GM21447 (cell line): ENCODE data around the gene S100A7.
"Not testable (repeated sequence)": the region's sequence is repeated elsewhere in the genome, so short reads cannot be mapped to it uniquely, and the experiment has no call there.

Source experiments
- ATAC-seq: cut with Tn5 transposase; IDR thresholded peaks from one replicate; pipeline ENCODE4 v1.9.1; 2021; ENCODE audit not compliant: unreplicated experiment

Gene S100A7

DNA sequence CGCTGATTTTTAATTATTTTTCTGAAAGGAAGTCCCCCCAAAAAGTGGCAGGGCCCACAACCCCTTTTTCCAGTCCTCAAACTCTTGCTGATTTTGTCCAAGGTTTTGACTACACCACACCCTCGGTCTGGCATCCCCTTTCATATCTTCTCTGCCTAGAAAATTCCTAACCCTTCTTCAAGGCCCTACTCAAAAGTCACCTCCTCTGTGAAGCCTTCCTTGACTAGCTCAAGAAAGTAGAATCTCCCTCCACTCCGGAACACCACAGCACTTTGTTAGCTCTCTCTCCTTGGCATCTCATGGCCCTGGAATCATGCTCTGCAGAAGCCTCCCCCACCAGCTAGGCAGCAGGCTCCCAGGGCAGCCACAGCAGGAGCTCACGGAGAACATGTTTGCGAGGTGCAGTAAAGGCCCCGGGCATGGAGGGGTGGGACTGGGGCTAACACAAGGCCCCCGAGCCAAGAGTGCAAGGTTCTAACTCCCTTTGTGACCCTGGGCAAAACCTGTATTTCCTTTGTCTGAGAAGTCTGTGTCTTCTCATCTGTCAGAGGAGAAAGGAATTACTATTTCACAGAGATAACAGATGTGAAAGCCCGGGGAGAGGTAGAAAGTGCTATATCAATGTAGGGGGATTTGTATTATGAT, 17.7 kb upstream of the S100A7 start:
- ATAC-seq, result no peak

DNA sequence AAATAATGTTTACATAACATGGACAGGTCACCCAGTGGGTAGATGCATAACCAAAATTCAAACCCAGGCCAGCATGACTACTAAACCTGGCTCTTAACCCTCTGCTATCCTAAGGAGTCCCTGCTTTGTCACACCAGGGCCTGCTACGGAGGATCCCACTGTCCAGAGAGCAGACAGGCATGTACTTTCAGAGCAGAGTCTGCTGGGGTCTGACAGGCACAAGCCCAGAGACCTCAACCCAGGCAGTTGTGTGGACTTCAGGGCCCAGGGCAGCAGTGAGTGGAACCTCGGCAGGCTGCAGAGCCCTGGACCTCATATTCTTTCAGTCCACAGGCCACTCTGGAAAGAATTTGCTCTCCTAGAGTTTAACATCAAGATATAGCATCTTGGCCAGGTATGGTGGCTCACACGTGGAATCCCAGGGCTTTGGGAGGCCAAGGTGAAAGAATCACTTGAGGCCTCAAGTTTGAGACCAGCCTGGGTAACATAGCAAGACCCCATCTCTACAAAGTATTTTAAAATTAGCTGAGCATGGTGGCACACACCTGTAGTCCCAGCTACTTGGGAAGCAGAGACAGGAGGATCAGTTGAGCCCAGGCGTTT, 16.1 kb upstream of the S100A7 start:
- no peak for ATAC-seq

DNA sequence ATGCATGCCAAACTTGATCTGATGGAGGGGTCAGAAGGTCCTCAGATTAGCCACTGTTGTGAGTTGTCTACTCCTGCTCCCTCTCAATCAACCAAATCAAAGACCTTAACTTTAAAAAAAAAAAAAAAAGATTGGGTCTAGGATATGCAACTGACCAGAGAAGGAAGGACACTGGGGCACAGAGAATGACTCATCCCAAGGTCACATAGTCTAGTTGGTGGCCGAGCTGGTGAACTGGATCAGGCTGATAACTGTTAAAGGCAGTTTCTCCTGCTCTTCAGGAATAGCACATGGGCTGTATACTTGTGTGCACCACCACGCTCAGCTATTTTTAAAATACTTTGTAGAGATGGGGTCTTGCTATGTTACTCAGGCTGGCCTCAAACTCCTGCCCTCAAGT, 14.8 kb upstream of the S100A7 start:
- no peak for ATAC-seq

DNA sequence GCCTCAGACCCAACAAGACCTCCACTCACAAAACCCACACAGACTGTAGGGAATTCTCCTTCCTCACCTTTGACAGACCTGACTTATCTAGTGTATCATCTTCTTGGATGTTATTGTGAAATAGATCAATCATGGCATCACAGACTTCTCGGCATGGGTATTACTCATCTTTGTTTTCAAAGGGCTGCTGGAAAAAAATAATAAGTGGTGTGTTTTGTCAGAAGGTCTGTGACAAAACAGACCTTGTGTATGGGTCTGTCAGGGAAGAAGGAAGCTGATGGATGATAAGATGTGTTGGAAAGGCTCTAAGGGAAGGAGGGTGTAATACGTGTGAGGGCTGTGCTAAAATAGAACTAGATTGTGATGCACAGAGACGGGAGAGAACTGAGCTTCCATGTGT, 13.9 kb upstream of the S100A7 start:
- no peak for ATAC-seq

DNA sequence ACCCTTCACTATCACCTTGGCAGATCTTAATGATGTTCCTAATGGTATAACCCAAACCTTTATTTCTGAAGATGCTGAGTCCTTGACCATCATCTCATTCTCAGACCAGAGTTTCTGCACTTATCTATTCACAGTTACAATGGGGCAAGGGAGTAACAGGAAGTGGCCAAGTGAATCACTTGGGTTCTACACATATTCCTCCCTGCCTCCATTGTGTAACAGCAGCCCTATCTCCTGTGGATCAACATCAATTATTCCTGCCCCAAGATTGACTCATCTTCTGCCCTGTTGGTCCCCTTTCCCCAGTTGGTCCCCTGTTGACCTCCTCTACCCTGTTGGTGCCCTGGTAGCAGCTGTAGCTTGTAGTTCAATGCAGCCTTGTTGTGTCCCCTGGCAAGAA, 10.3 kb upstream of the S100A7 start:
- no peak for ATAC-seq

DNA sequence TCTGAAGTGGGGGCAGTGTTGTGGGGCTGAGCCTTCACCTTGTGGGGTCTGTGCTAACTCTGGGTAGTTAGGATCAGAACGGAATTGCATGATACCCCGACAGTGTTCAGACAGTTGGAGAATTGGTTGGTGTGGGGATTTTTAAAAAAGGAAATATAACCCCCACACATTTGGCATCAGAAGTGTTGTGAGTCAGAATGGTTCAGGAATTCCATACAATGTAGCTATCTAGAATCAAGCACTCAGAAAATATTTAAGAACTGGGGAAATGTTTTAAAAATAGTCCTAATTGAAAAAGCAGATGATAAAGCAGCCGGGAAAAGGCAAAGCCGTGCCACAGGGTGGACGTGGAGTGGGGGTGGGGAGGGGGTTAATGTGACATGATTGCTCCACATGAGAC, 6.5 kb upstream of the S100A7 start:
- ATAC-seq, result no peak

DNA sequence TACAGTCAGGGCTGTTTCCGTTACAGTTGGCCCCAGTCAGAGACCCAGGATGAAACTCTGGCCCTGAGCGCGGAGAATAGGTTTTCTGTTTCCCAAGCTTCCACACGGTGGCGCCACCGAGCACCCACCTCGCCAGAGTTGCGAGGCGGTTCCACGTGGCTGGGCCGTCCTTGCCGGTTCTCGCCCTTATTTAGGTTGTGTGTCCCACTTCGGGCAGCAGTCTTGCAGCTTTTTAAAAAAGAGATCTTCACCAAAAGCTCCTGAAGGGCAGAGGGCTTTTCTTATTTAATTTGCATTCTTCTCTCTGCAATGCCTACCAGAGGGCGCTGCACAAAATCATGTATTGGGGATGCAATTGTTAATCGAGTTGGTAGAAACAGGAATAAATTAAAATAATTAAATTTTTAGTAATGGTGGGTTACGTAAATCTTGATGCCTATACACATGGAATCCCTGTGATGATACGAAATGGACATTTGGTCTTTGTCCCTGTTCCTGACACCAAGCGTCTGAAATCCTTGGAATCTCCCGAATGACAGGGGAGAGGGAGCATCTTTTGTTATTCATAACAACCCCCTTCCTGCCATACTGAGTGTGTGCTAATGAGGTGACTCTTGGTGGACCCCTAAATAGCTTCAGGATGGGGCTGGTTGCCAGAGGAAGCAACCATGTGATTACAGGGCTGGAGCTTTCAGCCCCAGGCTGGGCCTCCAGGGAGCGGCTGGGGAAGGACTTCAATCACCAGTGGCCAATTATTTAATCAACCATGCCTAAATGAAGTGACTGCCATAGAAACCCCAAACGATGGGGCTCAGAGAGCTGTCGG, 5.6 kb upstream of the S100A7 start:
- no peak for ATAC-seq

DNA sequence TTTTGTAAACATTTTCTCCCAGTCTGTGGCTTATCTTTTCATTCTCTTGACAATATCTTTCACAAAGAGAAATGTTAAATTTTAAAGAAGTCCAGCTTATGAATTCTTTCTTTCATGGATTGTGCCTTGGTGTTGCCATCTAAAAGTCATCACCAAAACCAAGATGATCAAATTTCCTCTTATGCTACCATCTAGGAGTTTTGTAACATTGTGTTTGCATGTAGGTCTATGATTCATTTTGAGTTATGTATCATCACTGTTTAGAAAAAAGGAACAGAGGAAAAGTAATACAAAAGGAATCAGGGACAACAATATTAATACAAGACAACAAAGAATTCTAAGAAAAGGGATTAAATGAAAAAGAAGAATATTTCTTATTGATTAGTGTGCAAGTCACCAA, 2.3 kb upstream of the S100A7 start:
- ATAC-seq, result not testable (repeated sequence)

DNA sequence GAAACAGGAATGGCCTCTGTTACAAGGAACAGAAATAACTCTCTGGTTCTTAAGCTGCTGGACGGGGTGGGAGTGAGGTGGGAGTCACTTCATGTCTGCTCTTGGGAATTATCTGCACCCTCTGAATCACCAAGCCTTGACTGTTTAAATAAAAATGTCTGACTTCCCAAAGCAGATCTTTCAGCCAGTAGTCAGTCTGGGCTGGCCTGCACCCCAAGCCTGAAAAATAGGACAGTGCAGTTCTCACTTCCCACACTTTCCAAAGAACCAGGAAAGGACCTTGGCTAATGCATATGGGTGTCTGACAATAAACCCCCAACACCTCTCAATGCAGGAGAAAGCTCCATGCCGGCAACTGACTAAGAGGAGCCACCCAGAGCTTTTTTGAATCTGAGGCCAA, 796 bp downstream of the S100A7 start:
- no peak for ATAC-seq

DNA sequence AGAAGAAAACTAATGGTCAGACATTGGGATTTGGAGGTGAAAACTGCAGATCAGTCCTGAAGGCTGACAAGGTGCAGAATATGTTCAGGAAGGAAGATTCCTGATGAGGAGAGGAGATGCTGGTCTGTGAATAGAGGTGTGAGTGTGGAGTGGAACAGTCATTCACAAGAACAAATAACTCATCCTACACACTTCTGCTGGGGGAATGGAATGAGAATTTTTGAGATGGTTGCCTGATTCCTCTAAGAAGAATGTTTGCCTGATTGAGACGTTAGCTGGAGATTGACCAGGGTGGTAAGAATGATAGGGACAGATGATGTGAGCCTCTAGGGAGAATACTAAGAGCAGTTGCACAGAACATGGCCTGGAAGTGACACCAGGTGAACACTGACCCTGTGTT, 4.1 kb downstream of the S100A7 start:
- no peak for ATAC-seq

DNA sequence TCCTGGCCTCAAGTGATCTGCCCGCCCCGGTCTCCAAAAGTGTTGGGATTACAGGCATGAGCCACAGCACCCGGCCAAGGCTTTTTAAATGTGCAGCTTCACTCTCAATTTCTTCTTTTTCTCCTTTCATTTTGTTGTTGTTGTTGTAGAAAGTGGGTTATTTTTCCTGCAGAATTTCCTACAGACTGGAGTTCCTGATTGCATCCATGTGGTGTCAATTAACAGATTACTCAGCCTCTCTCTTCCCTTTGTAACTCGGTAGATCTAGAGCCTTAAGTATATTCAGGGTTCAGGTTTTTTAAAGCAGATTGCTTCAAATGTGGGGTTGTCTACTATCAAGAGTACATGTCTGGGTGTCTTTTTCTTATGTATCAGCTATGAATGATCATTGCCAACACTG, 11.6 kb downstream of the S100A7 start:
- not testable (repeated sequence) for ATAC-seq

DNA sequence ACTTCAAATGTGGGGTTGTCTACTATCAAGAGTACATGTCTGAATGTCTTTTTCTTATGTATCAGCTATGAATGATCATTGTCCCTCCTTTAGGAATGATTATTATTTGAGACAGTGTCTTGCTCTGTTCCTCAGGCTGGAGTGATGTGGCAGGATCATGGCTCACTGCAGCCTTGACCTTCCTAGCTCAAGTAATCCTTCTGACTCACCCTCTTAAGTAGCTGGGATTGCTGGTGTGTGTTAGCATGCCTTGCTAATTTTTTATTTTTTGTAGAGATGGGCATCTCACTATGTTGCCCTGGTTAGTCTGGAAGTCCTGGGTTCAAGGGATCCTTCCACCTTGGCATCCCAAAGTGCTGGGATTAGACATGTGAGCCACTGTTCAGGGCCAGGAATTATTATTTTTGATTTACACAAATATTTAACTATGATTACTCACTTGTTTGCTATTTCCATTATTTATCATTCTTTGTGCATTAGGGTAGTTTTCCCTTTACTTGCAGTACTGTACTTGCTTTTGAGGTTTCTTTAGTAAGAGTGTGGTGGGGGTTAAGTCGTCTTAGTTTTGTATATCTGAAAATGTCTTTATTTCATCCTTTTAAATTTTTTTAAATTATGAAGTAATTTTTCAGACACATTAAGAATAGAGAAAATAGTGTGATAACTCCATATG, 12.8 kb downstream of the S100A7 start:
- no peak for ATAC-seq

DNA sequence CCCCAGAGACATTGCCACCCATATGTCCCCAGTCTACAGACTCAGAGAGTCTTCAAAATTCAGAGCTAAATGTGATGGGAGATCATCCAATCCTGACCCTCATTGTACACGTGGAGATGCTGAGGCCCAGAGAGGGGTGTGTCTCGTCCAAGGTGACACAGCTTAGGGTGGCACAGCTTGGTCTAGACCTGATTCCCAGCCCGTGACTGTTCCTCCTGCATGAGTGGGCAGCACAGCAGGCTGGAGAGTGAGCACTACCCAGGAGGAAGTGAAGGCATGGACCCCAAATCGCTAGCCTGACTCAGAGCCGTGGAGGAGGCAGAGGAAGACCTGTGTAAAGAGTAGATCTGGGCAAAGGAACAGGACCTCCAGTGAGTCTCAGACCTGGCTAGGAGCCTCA, 16.4 kb downstream of the S100A7 start:
- no peak for ATAC-seq

DNA sequence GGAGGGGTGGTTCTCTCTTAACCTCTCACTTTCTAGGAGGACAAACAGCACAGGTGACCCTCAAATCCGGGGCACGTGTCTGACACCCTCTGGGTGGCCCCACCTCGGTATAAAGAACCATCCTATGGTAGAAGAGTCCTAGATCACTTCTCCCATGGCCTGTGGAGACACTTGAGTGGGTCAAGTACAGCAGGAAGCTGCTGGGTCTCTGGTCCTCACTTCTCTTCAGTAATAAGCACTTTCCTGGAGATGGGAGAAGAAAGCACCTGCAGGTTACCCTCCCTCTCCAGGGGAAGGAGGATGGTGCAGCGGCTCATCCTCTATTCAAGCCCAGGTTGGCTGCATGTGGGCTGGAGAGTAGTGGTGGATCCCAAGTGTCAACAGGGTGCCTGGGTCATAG, 17.0 kb downstream of the S100A7 start:
- no peak for ATAC-seq

DNA sequence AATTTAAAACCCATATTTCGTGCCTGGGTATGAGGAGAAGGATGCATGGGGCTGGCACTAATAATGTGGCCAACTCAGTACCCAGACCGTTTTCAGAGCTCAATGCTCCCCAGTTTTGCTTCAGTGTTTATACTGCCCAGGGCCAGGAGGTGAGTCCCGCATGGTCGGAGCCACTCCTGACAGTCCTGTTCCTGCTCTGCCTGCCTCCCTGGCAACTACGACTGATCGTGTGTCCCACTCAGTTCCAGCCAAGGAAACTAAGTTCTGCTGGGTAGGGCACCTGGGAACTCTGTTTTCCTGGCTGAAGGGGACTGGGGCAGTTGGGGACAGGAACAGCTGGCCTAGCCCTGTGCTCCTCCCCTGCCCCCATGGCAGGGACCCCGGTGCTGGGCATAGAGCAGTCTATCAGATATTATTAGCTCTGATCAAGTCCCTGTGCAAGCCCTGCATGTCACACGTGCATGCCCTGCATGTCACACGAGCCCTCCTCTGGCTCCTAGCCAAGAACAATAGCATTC, 19.2 kb downstream of the S100A7 start:
- no peak for ATAC-seq

DNA sequence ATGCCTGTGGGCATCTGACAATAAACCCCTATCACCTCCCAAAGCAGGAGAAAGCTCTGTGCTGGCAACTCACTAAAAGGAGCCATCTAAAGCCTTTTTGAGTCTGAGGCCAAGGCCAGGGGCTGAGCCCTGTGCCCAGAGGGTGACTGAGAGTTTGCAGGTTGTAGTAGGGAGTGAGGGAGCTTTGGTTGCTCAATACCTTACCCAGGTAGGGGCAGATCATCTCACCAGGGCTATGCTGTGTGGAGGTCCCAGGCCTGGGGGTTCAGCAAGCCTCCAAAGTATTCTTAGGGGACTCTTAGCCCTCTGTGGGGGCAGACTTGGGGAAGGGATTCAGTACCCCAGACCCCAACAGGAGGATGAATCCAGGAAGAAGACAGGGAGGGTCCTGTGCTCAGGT, 21.2 kb downstream of the S100A7 start:
- ATAC-seq, result no peak

DNA sequence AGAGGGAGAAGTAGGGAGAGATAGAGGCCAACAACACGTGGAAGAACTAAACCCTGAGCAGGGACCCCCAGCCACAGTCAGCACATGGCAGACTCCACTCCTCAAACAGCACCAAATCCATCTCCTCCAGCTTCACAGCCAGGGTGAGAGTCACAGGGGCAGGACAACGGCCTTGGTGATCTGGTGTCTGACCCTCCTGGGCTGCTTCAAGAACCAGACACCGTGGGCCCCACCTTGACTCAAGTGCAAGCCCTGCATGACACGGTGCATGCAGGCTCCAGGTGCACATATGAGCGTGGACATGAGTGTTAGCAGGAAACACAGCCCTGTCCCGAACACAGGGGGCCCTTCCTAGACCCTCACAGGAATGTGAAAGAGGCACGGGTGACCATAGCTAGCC, 21.9 kb downstream of the S100A7 start:
- ATAC-seq, result no peak

DNA sequence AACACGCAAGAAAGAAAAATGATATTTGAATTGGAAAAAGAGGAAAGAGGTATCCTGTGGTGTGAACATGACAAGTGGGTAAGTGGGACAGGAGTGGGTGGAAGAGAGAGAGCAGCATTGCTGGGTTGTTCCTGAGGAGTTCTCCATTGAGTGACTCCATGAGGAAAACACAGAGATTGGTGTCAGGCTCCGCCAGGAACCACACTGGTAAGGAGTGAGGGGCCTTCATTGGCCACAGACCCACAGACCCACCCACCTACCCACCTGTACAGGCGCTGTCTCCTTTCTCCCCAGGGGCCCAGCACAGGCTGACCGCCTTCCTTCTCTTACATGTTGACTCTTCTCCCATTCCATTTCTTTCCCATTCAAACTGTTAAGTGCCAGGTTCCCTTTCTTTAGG, 23.2 kb downstream of the S100A7 start:
- ATAC-seq, result no peak

DNA sequence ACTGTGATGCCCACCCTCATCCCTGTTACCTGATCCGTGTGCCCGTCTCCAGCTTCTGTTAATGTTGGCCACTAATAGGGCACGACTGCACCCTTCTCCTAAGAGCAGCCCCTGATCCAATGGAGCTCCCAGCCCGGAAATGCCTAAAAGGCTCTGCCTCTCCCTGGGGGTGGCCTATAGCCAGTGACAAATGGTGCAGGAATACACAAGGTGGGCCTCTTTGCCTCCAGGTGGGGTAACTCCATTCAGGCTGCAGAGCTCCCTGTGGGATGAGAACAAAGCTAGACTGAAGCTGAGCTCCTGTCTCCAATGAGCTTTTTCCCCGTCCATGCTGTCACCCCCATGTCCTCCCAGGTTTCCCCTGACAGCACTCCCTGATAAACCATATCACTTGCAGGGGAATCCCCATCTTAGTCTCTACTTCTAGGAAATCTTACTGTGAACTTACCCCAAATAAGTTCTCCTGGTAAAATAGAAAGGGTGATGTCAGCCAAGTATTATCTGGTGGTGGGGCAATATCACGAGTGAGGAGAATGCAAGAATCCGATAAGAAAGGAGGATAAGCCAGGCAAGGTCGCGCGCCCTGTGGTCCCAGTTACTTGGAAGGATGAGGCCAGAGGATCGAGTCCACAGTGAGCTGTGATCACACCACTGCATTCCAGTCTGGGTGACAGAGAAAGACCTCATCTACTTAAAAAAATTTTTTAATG, 25.6 kb downstream of the S100A7 start:
- no peak for ATAC-seq

DNA sequence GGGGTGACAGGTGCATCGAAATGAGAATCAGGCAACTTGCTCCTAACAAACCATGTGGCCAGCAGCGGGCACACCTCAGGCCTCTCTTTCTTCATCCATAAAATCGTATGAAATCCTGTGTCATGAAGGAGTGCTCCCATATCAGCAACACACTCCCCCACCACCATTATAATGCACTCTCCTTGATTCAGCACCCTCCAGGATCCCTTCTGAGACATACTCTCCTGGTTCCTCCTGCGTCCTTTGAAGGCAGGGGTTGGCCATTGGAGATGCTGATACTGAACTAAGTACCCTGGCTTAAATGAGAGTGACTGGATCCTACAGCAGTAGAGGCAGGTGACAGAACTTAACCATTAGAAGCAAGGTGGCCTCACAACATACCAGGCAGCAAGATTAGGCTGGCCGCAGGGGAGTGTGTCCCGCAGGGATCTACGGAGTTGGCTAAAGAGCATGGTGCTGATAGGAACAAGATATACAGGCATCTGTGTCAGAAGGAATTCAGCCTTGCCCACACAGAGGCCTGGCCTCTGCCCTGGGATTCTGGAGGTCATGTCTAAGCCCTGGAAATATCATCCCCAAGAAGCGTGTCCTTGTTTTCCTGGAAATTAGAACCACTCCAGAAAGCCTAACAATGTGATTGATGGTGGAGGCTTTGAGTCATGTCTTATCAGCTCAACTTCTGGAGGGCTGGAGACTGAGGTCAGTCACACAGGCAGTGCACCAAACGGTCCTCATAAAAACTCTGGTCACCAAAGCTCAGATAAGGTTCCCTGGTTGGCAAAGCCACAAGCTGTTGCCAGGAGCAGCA, 27.4 kb downstream of the S100A7 start:
- no peak for ATAC-seq
